GM23338 (cell line): ENCODE measurements around the gene CXCL1. TPM values are rescaled to one million over a fixed set of nuclear protein-coding genes. Genes with fewer than 3 reads are reported as not detected.

ENCODE experiments used
- ATAC-seq: fragments of 200-7000 bp; cut with Tn5 transposase; 3 replicates; pipeline ENCODE4 v1.9.1; 2020
- DNase-seq: peaks from one replicate; pipeline ENCODE4 v3.0.0-alpha.2; 2015; ENCODE audit warnings: low spot score
- H2AFZ ChIP-seq: fragments of 200-600 bp; sonication (generic); 2 replicates; pipeline ENCODE4 v1.8.0; 2016; ENCODE audit warnings: antibody characterized with exemption, mild to moderate bottlenecking, moderate library complexity
- H3F3A ChIP-seq: fragments of 200-600 bp; sonication (generic); replicated peaks from 2 replicates; pipeline ENCODE4 v1.8.0; 2017; ENCODE audit warnings: antibody characterized with exemption, mixed run types, low read depth
- H3K27ac ChIP-seq: fragments of 200-600 bp; sonication (generic); 2 replicates; pipeline ENCODE4 v1.6.1; 2016; ENCODE audit warnings: low read depth
- H3K27me3 ChIP-seq: fragments of 200-600 bp; sonication (generic); 2 replicates; pipeline ENCODE4 v1.8.0; 2016; ENCODE audit warnings: mild to moderate bottlenecking, mixed run types, moderate library complexity; ENCODE audit not compliant: insufficient read depth
- H3K36me3 ChIP-seq: fragments of 200-600 bp; sonication (generic); 2 replicates; pipeline ENCODE4 v1.8.0; 2016; ENCODE audit warnings: mild to moderate bottlenecking; ENCODE audit not compliant: insufficient read depth
- H3K4me1 ChIP-seq: fragments of 200-600 bp; sonication (generic); 2 replicates; pipeline ENCODE4 v1.8.0; 2016; ENCODE audit warnings: mild to moderate bottlenecking, moderate library complexity; ENCODE audit not compliant: insufficient read depth
- H3K4me2 ChIP-seq: fragments of 200-600 bp; sonication (generic); 2 replicates; pipeline ENCODE4 v1.7.1; 2017; ENCODE audit warnings: mixed run types
- H3K4me3 ChIP-seq: fragments of 200-600 bp; sonication (generic); 2 replicates; pipeline ENCODE4 v1.6.1; 2016; ENCODE audit warnings: mixed run types
- H3K79me2 ChIP-seq: fragments of 200-600 bp; sonication (generic); replicated peaks from 2 replicates; pipeline ENCODE4 v1.8.0; 2017; ENCODE audit warnings: mild to moderate bottlenecking; ENCODE audit not compliant: insufficient read depth
- H3K9me2 ChIP-seq: fragments of 200-600 bp; sonication (generic); 2 replicates; pipeline ENCODE4 v1.8.0; 2017; ENCODE audit not compliant: insufficient read depth
- H4K20me1 ChIP-seq: fragments of 200-600 bp; sonication (generic); replicated peaks from 2 replicates; pipeline ENCODE4 v1.8.0; 2017; ENCODE audit warnings: mild to moderate bottlenecking; ENCODE audit not compliant: insufficient read depth
- H3K27ac Mint-ChIP-seq: 2 replicates; pipeline ENCODE4 v1.8.0; 2020; ENCODE audit warnings: inconsistent platforms, mild to moderate bottlenecking, moderate library complexity, mixed read lengths
- H3K27me3 Mint-ChIP-seq: 3 replicates; pipeline ENCODE4 v1.8.0; 2022; ENCODE audit warnings: low read depth, mild to moderate bottlenecking, moderate library complexity, mixed read lengths, inconsistent platforms; ENCODE audit not compliant: insufficient read depth, poor library complexity
- H3K36me3 Mint-ChIP-seq: 3 replicates; pipeline ENCODE4 v1.8.0; 2021; ENCODE audit warnings: low read depth, mild to moderate bottlenecking, inconsistent platforms, moderate library complexity, mixed read lengths
- H3K4me1 Mint-ChIP-seq: 3 replicates; pipeline ENCODE4 v1.8.0; 2020; ENCODE audit warnings: mild to moderate bottlenecking, inconsistent platforms, mixed read lengths
- H3K4me3 Mint-ChIP-seq: 3 replicates; pipeline ENCODE4 v1.8.0; 2021; ENCODE audit warnings: moderate library complexity, mild to moderate bottlenecking, inconsistent platforms, mixed read lengths
- H3K9me3 Mint-ChIP-seq: 3 replicates; pipeline ENCODE4 v1.8.0; 2020; ENCODE audit warnings: moderate library complexity, mild to moderate bottlenecking, inconsistent platforms, mixed read lengths
- CREB1 ChIP-seq: fragments of 250-450 bp; sonication (Bioruptor Pico); IDR thresholded peaks from 2 replicates; pipeline ENCODE4 v1.5.0; 2020; ENCODE audit warnings: low read depth, mild to moderate bottlenecking, moderate library complexity
- CTCF ChIP-seq, 2 experiments: fragments of 200-600 bp in 1 of 2; sonication (generic) in 1 of 2; conservative IDR thresholded peaks; 2 replicates each; pipeline versions ENCODE4 v1.5.1 to v1.6.1; 2016 to 2017; ENCODE audit warnings: antibody characterized with exemption in 2 of 2, low read depth in 2 of 2, mild to moderate bottlenecking in 2 of 2, moderate library complexity in 1 of 2
- ETS1 ChIP-seq: IDR thresholded peaks from 2 replicates; pipeline ENCODE4 v1.6.1; 2016; ENCODE audit warnings: antibody characterized with exemption
- EZH2 ChIP-seq: fragments of 200-600 bp; sonication (generic); IDR thresholded peaks from one replicate; pipeline ENCODE4 v1.8.0; 2017; ENCODE audit warnings: antibody characterized with exemption, mild to moderate bottlenecking, low read depth; ENCODE audit not compliant: unreplicated experiment
- EZH2phosphoT487 ChIP-seq: fragments of 200-600 bp; sonication (generic); IDR thresholded peaks from one replicate; pipeline ENCODE4 v1.8.1; 2018; ENCODE audit warnings: antibody characterized with exemption; ENCODE audit not compliant: unreplicated experiment
- JUNB ChIP-seq: IDR thresholded peaks from one replicate; pipeline ENCODE4 v1.6.1; 2016; ENCODE audit warnings: antibody characterized with exemption; ENCODE audit not compliant: unreplicated experiment
- NANOG ChIP-seq: IDR thresholded peaks from 2 replicates; pipeline ENCODE4 v1.6.1; 2016; ENCODE audit warnings: antibody characterized with exemption, borderline replicate concordance
- POLR2AphosphoS5 ChIP-seq: IDR thresholded peaks from 2 replicates; pipeline ENCODE4 v1.6.1; 2016; ENCODE audit warnings: antibody characterized with exemption, low read depth
- REST ChIP-seq: IDR thresholded peaks from one replicate; pipeline ENCODE4 v1.6.1; 2018; ENCODE audit warnings: antibody characterized with exemption; ENCODE audit not compliant: unreplicated experiment
- STAT1 ChIP-seq: IDR thresholded peaks from one replicate; pipeline ENCODE4 v1.6.1; 2016; ENCODE audit warnings: antibody characterized with exemption; ENCODE audit not compliant: unreplicated experiment
- ZNF114 ChIP-seq: fragments of 250-450 bp; sonication (Bioruptor Pico); IDR thresholded peaks from 2 replicates; pipeline ENCODE4 v1.5.0; 2020; ENCODE audit warnings: mild to moderate bottlenecking, moderate library complexity
- ZNF331 ChIP-seq: fragments of 250-450 bp; sonication (Bioruptor Pico); IDR thresholded peaks from 2 replicates; pipeline ENCODE4 v1.5.0; 2020; ENCODE audit warnings: low read depth, mild to moderate bottlenecking, moderate library complexity
- ZNF462 ChIP-seq: fragments of 250-450 bp; sonication (Bioruptor Pico); IDR thresholded peaks from 2 replicates; pipeline ENCODE4 v1.5.0; 2020; ENCODE audit warnings: mild to moderate bottlenecking, moderate library complexity
- polyA plus RNA-seq: library from polyadenylated mRNA; unstranded; fragments of >200 nt; fragmentation: Nextera tagmentation; extraction: Ambion mirVana; gene quantifications from 2 replicates; pipeline ENCODE4 v1.2.1, GENCODE V29; 2016
- total RNA-seq: library from RNA; depleted of rRNA; stranded (reverse); fragments of >200 nt; shearing (Covaris generic); gene quantifications from 2 replicates; pipeline ENCODE4 v1.2.3, GENCODE V29; 2014

The CXCL1 gene
- total and polyA plus RNA-seq, 2 experiments from 2014 or later = 1.6 to 2.5 TPM

- Histone ChIP-seq H4K20me1 (no peaks in the 10 kb centered on the region), H3K4me2 (no peak overlapping the region), H3K27ac (no peak overlapping the region), H3K27me3 (no peaks in the 10 kb centered on the region), H3K79me2 (no peaks in the 10 kb centered on the region), H2AFZ (no peak overlapping the region), H3K9me2 (no peaks in the 10 kb centered on the region), H3K36me3 (no peaks in the 10 kb centered on the region), H3K4me3 (no peak overlapping the region), H3F3A (no peaks in the 10 kb centered on the region), H3K4me1 (no peaks in the 10 kb centered on the region)
- Mint-ChIP-seq H3K4me1 (peaks cover 3% of the 10 kb centered on the region; the same call in 1 of the 3 replicates), H3K27me3 (no peaks in the 10 kb centered on the region), H3K36me3 (no peaks in the 10 kb centered on the region), H3K4me3 (no peak overlapping the region), H3K9me3 (no peaks in the 10 kb centered on the region), H3K27ac (no peak overlapping the region)
- TF ChIP-seq ETS1 (no peak), REST (no peak), POLR2AphosphoS5 (no peak), JUNB (no peak), EZH2 (no peak), CREB1 (CRISPR knock-in tag) (no peak), STAT1 (no peak), EZH2phosphoT487 (no peak), NANOG (no peak), ZNF114 (no peak), ZNF331 (CRISPR knock-in tag) (no peak), ZNF462 (CRISPR knock-in tag) (no peak), CTCF (conservative IDR thresholded peaks at IDR 0.05; ENCODE audit: low read depth in 2 of 2) (no peak)
- ATAC-seq = no peak
- no peak for DNase-seq
Observed at GRCh38 chr4:73894001-73894400, 24.8 kb downstream of the CXCL1 start.
